Esophagus muscularis mucosa (tissue), 4 donors: ENCODE data around the gene TBCD. TPM values are rescaled to one million over a fixed set of nuclear protein-coding genes. Genes with fewer than 3 reads are reported as not detected.

Experiments
- DNase-seq: peaks from one replicate; pipeline ENCODE4 v3.0.0-alpha.2; 2017; ENCODE audit errors: extremely low spot score
- H3K27ac ChIP-seq, 4 donors: fragments of 200-600 bp; sonication (generic); replicated peaks in 1 of 4; 1 replicate in 3 of 4; 2 replicates in 1 of 4; pipeline ENCODE4 v1.5.1; 2016 to 2019; ENCODE audit warnings: mild to moderate bottlenecking in 1 of 4
- H3K27me3 ChIP-seq, 4 donors: fragments of 200-600 bp; sonication (generic); one replicate each; pipeline versions ENCODE4 v1.5.1 to v1.6.0; 2016 to 2019
- H3K36me3 ChIP-seq, 4 donors: fragments of 200-600 bp; sonication (generic); one replicate each; pipeline ENCODE4 v1.5.1; 2016 to 2019
- H3K4me1 ChIP-seq, 4 donors: fragments of 200-600 bp; sonication (generic); one replicate each; pipeline ENCODE4 v1.5.1; 2016 to 2019
- H3K4me3 ChIP-seq, 4 donors: fragments of 200-600 bp; sonication (generic); 1 replicate in 2 of 4; 2 replicates in 2 of 4; pipeline ENCODE4 v1.5.1; 2016 to 2019; ENCODE audit warnings: mild to moderate bottlenecking in 4 of 4, moderate library complexity in 1 of 4
- H3K9me3 ChIP-seq, 4 donors: fragments of 200-600 bp; sonication (generic); 1 replicate in 3 of 4; 2 replicates in 1 of 4; pipeline ENCODE4 v1.5.1; 2016 to 2019
- CTCF ChIP-seq, 3 experiments: fragments of 200-600 bp in 2 of 3; fragments of 450-650 bp in 1 of 3; sonication (generic) in 2 of 3; IDR thresholded peaks; one replicate each; pipeline ENCODE4 v1.5.1; 2017 to 2019; ENCODE audit warnings: antibody characterized with exemption in 3 of 3, mild to moderate bottlenecking in 2 of 3, moderate library complexity in 1 of 3
- EP300 ChIP-seq: sonication (generic); formaldehyde crosslinking; IDR thresholded peaks from one replicate; pipeline ENCODE4 v1.6.1; 2017; ENCODE audit warnings: antibody characterized with exemption
- POLR2A ChIP-seq: fragments of 450-650 bp; IDR thresholded peaks from one replicate; pipeline ENCODE4 v1.6.1; 2017; ENCODE audit warnings: antibody characterized with exemption, moderate library complexity, mild to moderate bottlenecking, low read depth
- POLR2AphosphoS5 ChIP-seq, 2 donors: sonication (generic); formaldehyde crosslinking; IDR thresholded peaks; one replicate each; pipeline ENCODE4 v1.6.1; 2017; ENCODE audit warnings: antibody characterized with exemption in 2 of 2
- WGBS: methylation state at CpG from one replicate; pipeline ENCODE4 v1.1.5; 2018; 5-methylcytosine and 5-hydroxymethylcytosine counted together
- intact Hi-C: fragments of 100-400 bp; cut with DNase I; formaldehyde crosslinking; loops from one replicate; pipeline ENCODE4 v1.15.1; 2023
- total RNA-seq, 4 donors: library from RNA; depleted of rRNA; stranded (reverse); fragments of >200 nt; gene quantifications; one replicate each; pipeline versions ENCODE4 v1.1.0 to v1.2.1, GENCODE V29; 2016

The TBCD gene
- total RNA-seq, 4 donors from 2014 or later = 38.1 to 56.7 (median 53.6) TPM

- Histone ChIP-seq H3K4me3 (no peak overlapping the region), H3K27ac (no peak overlapping the region), H3K9me3 (no peaks in the 10 kb centered on the region), H3K27me3 (no peaks in the 10 kb centered on the region), H3K36me3 (no peaks in the 10 kb centered on the region), H3K4me1 (peaks cover under 1 to 12% (median 5%) of the 10 kb centered on the region in 4 donors)
- no peak for TF ChIP-seq EP300
- no peak for TF ChIP-seq CTCF (IDR thresholded peaks at IDR 0.05)
- TF ChIP-seq POLR2AphosphoS5 (IDR thresholded peaks at IDR 0.05) = no peak
- TF ChIP-seq POLR2A = no peak
- intact Hi-C loops = no loop called here
- 83% methylated on average over 14 of the region's 29 CpGs for WGBS
- no peak for DNase-seq
These were observed 41.2 kb upstream of the TBCD start for GRCh38 chr17:82710499-82711232.

DNA sequence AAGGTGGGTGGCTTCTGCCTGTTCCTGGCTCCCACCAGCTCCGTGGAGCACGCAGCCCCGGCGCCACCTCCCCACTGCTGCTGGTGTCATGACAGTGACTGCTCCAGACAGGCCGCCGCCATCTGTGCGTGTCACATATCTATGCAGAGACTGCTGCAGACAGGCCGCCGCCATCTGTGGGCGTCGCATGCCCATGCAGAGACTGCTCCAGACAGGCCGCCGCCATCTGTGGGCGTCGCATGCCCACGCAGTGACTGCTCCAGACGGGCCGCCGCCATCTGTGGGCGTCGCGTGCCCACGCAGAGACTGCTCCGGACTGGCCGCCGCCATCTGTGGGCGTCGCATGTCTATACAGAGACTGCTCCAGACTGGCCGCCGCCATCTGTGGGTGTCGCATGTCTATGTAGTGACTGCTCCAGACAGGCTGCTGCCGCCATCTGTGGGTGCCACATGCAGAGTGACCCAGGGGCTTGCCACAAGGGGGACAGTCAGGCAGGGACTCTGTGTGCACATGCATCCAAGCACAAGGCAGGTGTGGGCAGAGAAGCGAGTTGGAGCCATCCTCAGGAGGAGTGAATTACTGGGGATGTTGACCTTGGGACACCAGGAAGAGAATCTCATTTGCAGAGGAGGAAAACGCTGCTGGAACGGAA is 38.7 kb upstream of the TBCD start:
- H3K27ac ChIP-seq = no peak overlapping the region
- H3K36me3 ChIP-seq = no peaks in the 10 kb centered on the region
- no peak overlapping the region for H3K4me3 ChIP-seq
- H3K27me3 ChIP-seq = no peaks in the 10 kb centered on the region
- TF ChIP-seq POLR2AphosphoS5 (IDR thresholded peaks at IDR 0.05) = no peak
- TF ChIP-seq POLR2A = no peak
- no peak for TF ChIP-seq CTCF (IDR thresholded peaks at IDR 0.05)
- no peak for TF ChIP-seq EP300
- peaks cover 16 to 23% (median 20%) of the 10 kb centered on the region in 4 donors for H3K4me1 ChIP-seq
- 84% methylated on average over 25 of the region's 35 CpGs for WGBS
- no peaks in the 10 kb centered on the region for H3K9me3 ChIP-seq
- DNase-seq = no peak
- intact Hi-C loops = no loop called here

GRCh38 chr17:82716203-82717010 is 35.5 kb upstream of the TBCD start, which contains the start of gene FN3KRP:
Gene FN3KRP (plus strand): TSS chr17:82716706. CDS start chr17:82716756, 50 bp downstream.
- WGBS = 0% methylated on average over 21 of the region's 75 CpGs
- peak within 1 kb of the TSS; percentile 63 to 82 (median 72) for H3K27ac ChIP-seq
- intact Hi-C loops = no loop called here
- H3K4me1 ChIP-seq = peaks cover 16 to 22% (median 21%) of the 10 kb centered on the region in 4 donors
- no peaks in the 10 kb centered on the region for H3K9me3 ChIP-seq
- no peaks in the 10 kb centered on the region for H3K27me3 ChIP-seq
- TF ChIP-seq POLR2AphosphoS5 (IDR thresholded peaks at IDR 0.05) (peak; percentile 79 to 82), EP300 (no peak)
- peak; percentile 99 for DNase-seq
- H3K36me3 ChIP-seq = peaks cover 11 to 31% (median 27%) of the 10 kb centered on the region in 4 donors
- peak within 1 kb of the TSS; percentile 89 to 93 (median 92) for H3K4me3 ChIP-seq

DNA sequence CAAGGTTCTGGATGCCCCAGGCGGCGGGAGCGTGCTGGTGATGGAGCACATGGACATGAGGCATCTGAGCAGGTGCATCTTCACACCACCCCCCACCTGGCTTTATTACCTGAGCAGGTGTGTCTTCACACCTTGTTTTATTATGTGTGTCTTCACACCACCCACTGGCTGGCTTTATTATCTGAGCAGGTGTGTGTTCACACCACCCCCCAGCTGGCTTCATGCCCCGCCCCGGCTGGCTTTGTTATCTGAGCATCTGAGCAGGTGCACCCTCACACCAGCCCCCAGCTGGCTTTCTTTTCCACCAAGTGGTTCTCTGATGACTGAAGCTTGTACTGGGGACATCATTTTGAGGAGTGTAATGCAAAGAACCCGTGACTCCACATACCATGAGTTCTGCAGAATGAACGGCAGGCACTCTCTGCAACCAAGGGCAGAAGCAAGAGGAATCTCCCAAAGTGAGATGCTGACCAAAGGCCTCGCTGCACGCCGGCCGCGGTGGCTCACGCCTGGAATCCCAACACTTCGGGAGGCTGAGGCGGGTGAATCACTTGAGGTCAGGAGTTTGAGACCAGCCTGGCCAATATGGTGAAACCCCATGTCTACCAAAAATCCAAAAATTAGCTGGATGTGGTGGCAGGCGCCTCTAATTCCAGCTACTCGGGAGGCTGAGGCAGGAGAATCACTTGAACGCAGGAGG is 32.7 kb upstream of the TBCD start:
- TF ChIP-seq POLR2AphosphoS5 (IDR thresholded peaks at IDR 0.05) (no peak), CTCF (IDR thresholded peaks at IDR 0.05) (no peak), EP300 (no peak), POLR2A (no peak)
- H3K4me3 ChIP-seq = no peak overlapping the region
- no peaks in the 10 kb centered on the region for H3K9me3 ChIP-seq
- DNase-seq = no peak
- no peaks in the 10 kb centered on the region for H3K27me3 ChIP-seq
- intact Hi-C loops = no loop called here
- H3K27ac ChIP-seq = no peak overlapping the region
- peaks cover 15 to 58% (median 49%) of the 10 kb centered on the region in 4 donors for H3K36me3 ChIP-seq
- peaks cover 16 to 22% (median 21%) of the 10 kb centered on the region in 4 donors for H3K4me1 ChIP-seq
- WGBS = 97% methylated on average over 16 of the region's 18 CpGs
